Uterus (tissue), 2 donors: ENCODE measurements around the gene SGF29.

Experiments used
- POLR2A ChIP-seq, 2 donors: fragments of 450-650 bp; IDR thresholded peaks; one replicate each; pipeline ENCODE4 v1.6.1; 2016; ENCODE audit warnings: antibody characterized with exemption in 2 of 2, mild to moderate bottlenecking in 1 of 2, moderate library complexity in 1 of 2
- TF ChIP-seq, protein P1 (sequence below), 4 experiments: fragments of 200-600 bp in 2 of 4; fragments of 450-650 bp in 2 of 4; sonication (generic) in 2 of 4; IDR thresholded peaks; one replicate each; pipeline ENCODE4 v1.5.1; 2016 to 2019; ENCODE audit warnings: antibody characterized with exemption in 4 of 4, mild to moderate bottlenecking in 2 of 4, moderate library complexity in 1 of 4

DNA sequence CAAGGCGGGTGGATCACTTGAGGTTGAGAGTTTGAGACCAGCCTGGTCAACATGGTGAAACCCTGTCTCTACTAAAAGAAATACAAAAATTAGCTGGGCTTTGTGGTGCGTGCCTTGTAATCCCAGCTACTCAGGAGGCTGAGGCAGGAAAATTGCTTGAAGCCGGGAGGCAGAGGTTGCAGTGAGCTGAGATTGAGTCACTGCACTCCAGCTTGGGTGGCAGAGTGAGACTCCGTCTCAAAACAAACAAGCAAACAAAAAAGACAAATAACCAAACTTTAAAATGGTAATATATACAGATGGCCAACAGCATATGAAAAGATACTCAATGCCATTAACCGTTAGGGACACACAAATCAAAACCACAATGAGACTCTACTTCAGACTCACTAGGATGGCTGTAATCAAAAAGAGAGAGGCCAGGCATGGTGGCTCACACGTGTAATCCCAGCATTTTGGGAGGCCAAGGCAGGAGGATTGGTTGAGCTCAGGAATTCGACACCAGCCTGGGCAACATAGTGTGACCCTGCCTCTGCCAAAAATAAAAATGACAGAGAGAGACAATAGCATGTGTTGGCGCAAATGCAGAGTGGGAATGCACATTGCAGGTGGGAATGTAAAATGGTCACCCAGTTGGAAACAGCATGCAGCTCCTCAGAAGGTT, 21.9 kb downstream of the SGF29 start:
- TF ChIP-seq, protein P1, sequence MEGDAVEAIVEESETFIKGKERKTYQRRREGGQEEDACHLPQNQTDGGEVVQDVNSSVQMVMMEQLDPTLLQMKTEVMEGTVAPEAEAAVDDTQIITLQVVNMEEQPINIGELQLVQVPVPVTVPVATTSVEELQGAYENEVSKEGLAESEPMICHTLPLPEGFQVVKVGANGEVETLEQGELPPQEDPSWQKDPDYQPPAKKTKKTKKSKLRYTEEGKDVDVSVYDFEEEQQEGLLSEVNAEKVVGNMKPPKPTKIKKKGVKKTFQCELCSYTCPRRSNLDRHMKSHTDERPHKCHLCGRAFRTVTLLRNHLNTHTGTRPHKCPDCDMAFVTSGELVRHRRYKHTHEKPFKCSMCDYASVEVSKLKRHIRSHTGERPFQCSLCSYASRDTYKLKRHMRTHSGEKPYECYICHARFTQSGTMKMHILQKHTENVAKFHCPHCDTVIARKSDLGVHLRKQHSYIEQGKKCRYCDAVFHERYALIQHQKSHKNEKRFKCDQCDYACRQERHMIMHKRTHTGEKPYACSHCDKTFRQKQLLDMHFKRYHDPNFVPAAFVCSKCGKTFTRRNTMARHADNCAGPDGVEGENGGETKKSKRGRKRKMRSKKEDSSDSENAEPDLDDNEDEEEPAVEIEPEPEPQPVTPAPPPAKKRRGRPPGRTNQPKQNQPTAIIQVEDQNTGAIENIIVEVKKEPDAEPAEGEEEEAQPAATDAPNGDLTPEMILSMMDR (IDR thresholded peaks at IDR 0.05): no peak
- TF ChIP-seq POLR2A (IDR thresholded peaks at IDR 0.05): no peak
